ENCODE measurements around the gene GOLPH3L.

DNA sequence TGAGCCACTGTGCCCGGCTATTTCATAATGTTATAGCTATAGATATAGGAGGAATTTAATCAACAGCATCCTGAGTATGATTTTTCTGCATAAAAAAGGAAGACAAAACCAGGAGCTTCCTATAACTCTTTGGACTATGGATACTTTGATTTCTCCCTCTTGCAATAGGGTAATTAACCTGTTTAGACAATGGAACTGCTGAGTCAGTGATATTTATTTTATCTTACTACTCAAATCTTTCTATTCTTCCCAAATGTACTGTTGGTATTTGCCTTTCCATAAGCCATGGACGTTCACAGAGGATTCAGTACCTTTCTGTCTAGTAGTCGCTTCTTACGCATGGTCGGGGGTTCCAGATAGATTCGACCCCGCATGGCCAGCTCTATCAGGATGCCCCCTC, 33.6 kb downstream of the GOLPH3L start:
- TF ChIP-seq EZH2 (optimal IDR thresholded peaks at IDR 0.05; ENCODE audit: low read depth, low read length): no peak
- TF ChIP-seq CTCF (IDR thresholded peaks at IDR 0.05; ENCODE audit: low read length): no peak

Measured in MM.1S (cell line).